ENCODE results near the gene SHISA6.

Gene SHISA6

DNA sequence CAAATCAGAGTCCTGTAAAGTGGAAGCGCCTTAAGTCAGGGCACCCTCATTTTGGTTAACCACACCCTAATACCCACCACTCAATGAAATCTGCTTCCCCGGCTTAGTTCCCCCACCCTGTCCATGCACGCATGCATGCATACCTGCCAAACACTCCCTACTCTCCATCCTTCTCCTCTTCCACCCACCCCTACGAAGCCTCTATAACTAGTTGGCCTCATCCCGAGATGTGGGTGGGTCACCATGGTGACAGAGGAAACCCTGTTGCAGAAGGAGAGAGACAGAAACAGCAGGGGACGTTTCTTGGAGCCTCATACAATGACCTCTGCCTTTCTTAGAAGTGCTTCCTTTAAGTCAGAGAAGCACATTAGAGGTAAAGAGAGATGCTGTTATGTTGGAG, 310.4 kb downstream of the SHISA6 start:
- no peak for TF ChIP-seq ZNF274 (IDR thresholded peaks at IDR 0.05; ENCODE audit: low read depth, low read length)
- H3K4me3 ChIP-seq (ENCODE audit: low read length) = no peak overlapping the region

DNA sequence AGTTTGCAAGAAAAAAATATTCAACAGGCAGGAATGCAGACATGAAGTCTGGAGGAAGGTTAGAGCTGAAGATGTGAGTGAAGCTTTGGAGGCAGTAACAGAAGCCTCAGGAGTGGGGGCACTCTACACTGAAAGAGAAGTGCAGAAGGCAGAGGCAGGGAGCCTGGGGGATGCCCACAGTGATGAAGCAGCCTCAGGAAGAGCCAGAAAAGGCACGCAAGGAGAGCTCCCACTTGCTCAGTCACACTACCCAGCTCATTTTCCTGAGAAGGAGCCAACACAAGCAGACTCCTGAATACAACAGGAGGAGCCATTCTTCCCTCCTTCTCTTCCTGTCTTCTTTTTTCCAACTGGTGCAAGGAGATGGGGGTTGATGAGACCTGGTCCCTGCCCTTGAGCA, 312.1 kb downstream of the SHISA6 start:
- no peak for TF ChIP-seq ZNF274 (IDR thresholded peaks at IDR 0.05; ENCODE audit: low read depth, low read length)
- H3K4me3 ChIP-seq (ENCODE audit: low read length) = no peak overlapping the region

DNA sequence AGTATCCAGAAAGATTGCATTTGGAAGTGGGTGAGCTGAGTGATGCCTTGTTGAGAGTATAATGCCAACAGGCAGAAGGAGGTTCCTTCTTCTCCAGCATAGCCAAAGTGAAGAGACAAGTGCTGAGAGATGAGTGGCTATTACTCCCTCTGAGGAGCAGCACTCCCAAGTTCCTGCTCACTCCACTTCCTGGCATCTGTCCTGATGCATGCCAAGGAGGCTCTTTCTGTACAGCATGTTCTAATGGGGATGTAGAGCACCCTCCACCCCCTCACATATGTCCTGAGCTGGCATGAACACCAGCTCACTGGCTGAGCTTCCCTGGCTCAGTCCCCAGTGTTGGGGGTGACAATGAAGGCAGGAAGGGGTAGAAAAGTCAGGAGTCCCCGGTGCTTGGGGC, 313.0 kb downstream of the SHISA6 start:
- no peak for TF ChIP-seq ZNF274 (IDR thresholded peaks at IDR 0.05; ENCODE audit: low read depth, low read length)
- H3K4me3 ChIP-seq (ENCODE audit: low read length) = no peak overlapping the region

DNA sequence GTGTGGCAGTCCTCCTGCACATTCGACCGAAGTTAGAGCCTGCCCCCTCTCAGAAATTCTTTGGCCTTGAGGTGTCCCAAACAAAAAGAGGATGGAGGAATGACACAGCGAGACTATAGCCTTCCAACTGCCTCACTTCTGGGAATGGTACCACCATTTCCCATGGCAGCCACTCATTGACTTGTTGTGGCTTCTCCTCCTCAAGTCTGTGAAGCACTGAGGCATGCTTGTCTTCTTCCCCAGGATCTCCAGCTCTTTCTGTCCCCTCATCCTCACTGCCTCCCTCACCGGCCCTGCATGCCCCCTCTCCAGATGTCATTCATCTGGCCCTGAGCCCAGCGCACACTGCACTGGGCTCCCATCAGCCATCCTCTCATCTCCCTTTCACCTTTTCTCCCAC, 313.5 kb downstream of the SHISA6 start:
- no peak overlapping the region for H3K4me3 ChIP-seq (ENCODE audit: low read length)
- no peak for TF ChIP-seq ZNF274 (IDR thresholded peaks at IDR 0.05; ENCODE audit: low read depth, low read length)

DNA sequence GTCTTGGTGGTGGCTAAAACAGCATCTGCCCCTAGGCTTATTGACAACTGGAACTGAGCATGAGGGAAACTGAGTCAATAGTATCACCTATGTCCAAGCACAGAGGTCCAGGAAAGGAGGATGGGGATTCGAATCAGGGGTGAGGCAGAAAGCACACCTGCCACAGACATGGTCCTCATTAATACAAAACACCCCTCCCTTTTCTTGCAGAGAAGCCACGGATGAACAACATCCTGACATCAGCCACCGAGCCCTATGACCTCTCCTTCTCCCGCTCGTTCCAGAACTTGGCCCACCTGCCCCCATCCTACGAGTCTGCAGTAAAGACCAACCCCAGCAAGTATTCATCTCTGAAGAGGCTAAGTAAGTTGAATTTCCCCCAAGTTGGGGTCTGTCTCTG, 314.5 kb downstream of the SHISA6 start:
- no peak overlapping the region for H3K4me3 ChIP-seq (ENCODE audit: low read length)
- no peak for TF ChIP-seq ZNF274 (IDR thresholded peaks at IDR 0.05; ENCODE audit: low read depth, low read length)

DNA sequence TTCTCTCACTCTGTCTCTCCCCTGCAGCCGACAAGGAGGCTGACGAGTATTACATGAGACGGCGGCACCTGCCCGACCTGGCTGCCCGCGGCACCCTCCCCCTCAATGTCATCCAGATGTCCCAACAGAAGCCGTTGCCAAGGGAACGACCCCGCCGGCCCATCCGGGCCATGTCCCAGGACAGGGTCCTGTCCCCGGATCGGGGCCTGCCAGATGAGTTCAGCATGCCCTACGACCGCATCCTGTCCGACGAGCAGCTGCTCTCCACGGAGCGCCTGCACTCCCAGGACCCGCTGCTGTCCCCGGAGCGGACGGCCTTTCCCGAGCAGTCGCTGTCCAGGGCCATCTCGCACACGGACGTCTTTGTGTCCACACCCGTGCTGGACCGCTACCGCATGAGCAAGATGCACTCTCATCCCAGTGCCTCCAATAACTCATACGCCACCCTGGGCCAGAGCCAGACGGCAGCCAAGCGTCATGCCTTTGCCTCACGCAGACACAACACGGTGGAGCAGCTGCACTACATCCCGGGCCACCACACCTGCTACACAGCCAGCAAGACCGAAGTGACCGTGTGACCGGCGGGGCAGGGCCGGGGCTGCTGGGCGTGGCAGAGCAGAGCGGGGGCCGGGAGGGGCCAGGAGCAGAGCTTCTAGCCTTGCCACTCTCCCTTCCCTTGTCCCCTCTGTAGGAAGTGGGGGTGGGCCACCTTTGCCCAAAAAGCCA, 316.9 kb downstream of the SHISA6 start:
- no peak overlapping the region for H3K4me3 ChIP-seq (ENCODE audit: low read length)
- no peak for TF ChIP-seq ZNF274 (IDR thresholded peaks at IDR 0.05; ENCODE audit: low read depth, low read length)

DNA sequence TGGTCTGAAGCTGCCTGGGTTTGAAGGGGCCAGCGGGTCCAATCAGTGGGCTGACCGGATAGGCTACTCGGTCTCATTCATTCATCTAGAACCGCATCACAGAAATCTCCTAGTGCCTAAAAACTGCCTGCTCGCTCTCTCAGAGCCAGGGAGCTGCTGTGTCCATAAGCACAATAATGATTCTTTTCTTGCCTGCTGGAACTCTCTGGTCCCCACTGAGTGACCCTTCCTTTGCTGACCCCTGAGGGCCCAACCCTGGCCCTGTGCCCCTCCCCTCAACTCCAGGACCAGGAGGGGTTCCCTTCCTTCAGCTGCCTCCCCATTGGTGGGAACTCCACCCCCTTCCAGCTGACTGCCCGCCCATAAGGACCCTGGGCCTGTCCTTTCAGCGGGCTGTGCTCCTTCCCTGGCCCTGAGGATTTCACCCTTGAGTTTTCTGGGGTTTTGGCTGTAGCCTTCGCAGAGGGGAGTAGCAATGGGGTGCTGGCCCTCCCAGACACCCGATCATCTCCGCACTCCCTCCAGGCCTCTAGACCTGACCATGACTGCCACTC, 317.7 kb downstream of the SHISA6 start:
- no peak for TF ChIP-seq ZNF274 (IDR thresholded peaks at IDR 0.05; ENCODE audit: low read depth, low read length)

DNA sequence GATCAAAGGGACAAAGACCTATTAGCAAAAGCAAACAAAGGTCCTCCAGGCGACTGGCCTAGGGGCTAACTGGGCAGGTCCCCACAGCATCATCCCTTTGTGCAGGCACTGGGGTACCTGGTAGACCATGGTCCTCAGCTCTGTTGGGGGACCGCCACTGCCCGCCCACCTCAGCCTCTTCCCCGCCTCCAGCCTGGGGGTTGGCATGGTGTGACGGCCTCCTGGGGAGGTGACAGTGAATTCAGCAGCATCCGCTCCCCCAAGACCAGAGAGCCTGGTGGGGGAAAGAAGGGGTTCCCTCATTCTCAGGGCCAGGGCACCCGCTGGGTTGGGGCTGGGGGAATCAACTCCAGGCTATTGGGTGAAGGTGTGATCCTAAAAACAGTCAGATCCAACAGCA, 318.6 kb downstream of the SHISA6 start:
- no peak for TF ChIP-seq ZNF274 (IDR thresholded peaks at IDR 0.05; ENCODE audit: low read depth, low read length)
- no peak overlapping the region for H3K4me3 ChIP-seq (ENCODE audit: low read length)

More for the DNA sequence above, 317.7 kb downstream of the SHISA6 start:
- no peak overlapping the region for H3K4me3 ChIP-seq (ENCODE audit: low read length)

DNA sequence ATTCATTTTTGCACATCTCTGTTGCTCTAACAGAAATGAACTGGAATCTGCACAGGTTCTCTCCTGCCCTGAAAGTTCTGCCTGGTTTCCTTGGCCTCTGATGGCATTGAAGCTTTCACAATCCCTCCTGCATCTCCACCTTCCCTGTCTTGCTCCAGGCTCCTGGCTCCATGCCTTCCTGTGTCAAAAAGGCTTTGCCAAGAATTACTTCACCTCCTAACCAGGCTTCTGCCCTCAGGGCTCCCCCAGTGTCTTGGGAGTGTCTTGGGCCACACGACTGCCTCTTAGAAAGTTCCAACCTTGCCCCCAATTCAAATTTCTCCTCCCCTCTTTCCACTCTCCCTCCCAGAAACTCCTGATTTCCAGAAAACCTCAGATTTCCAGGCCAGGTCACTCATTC, 320.3 kb downstream of the SHISA6 start:
- H3K4me3 ChIP-seq (ENCODE audit: low read length) = no peak overlapping the region
- TF ChIP-seq ZNF274 (IDR thresholded peaks at IDR 0.05; ENCODE audit: low read depth, low read length) = no peak

DNA sequence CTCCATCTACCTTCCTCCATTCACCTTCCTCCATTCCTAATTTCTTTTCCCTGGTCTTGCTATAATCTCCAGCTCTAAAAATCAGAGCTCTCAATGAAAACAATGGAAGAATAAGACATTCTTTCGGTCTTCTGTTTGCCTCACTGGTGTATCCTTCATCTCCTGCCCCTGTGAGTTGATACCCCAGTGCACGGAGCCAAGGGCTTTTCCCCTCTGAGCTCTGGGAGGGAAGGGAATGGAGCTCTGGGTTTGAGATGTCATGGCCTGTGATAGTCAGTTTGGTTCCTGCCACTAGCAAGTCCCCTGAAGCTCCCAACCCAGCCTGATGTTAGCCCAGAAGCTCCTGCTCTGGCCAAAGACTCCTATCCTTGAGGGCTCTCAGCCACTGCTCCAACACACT, 320.7 kb downstream of the SHISA6 start:
- no peak for TF ChIP-seq ZNF274 (IDR thresholded peaks at IDR 0.05; ENCODE audit: low read depth, low read length)
- no peak overlapping the region for H3K4me3 ChIP-seq (ENCODE audit: low read length)

DNA sequence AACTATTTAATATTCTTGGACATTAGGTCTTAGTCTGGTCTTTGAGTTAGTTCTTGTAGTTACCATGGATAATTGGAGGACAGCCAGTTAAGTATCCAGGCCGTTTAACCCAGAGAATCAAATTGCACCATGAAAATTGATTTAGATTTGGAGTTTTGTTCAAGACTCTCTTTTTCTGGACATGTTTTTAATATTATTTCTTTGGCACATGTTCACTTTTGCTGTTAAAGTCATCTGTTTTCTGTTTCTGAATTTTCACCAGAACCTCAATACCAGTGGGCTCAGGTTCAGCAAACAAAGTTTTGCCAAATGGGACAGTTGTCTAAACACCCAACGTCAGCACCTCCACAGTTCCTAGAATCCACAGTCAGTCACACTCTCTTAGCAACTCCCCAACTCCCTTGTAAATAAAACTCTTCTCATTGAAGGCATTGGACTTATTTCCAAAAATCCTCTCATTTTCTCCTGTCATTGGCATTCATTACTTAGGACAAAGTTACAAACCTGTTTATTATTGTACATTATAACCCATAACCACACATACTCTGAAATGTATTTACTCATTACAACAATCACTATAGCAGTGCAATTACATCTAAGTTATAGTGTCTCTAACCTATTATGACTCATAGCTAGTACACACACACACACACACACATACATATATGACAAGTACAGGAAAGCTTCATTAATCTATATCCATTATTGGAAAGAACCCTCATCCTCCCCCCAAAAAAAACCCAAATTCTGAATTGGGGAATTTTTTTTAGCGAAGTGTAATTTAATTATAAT, 323.8 kb downstream of the SHISA6 start:
- no peak for TF ChIP-seq ZNF274 (IDR thresholded peaks at IDR 0.05; ENCODE audit: low read depth, low read length)
- no peak overlapping the region for H3K4me3 ChIP-seq (ENCODE audit: low read length)

DNA sequence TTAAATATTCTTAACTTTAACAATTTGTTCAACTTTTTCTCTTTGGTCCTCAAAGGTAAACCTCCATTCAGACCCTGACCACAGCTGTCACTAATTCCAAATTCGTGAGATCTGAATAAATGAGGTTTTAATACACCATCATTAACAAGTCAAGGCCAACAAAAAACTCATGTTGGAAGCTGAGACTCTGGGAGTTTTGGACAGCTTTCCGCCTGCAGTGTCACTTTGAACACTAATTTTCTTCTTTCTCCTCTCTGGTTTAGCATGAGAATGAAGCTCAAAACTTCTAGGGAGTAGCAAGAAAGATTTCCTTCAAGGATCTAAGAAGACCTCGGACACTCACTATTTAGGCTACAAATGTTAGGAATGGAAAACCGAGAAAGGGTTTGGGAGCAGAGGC, 324.6 kb downstream of the SHISA6 start:
- TF ChIP-seq ZNF274 (IDR thresholded peaks at IDR 0.05; ENCODE audit: low read depth, low read length) = no peak
- H3K4me3 ChIP-seq (ENCODE audit: low read length) = no peak overlapping the region

DNA sequence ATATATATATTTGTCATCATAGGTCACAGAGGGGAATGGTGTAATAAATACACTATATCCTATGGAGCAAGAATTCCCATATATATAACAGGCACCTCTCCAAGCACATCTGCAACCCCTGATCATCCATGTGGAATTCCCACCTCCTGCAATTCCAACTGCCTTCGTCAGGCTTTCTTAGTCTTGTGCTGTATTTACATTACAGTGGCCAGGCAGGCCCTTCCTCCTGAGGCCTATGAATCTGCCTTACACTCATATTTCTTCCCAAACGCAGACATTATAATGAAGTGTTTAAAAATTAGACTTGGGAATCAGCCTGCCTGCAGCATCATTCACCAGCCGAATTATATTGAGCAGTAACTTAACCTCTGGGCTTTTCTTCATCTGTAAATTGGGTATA, 338.0 kb downstream of the SHISA6 start:
- no peak for TF ChIP-seq ZNF274 (IDR thresholded peaks at IDR 0.05; ENCODE audit: low read depth, low read length)
- no peak overlapping the region for H3K4me3 ChIP-seq (ENCODE audit: low read length)

DNA sequence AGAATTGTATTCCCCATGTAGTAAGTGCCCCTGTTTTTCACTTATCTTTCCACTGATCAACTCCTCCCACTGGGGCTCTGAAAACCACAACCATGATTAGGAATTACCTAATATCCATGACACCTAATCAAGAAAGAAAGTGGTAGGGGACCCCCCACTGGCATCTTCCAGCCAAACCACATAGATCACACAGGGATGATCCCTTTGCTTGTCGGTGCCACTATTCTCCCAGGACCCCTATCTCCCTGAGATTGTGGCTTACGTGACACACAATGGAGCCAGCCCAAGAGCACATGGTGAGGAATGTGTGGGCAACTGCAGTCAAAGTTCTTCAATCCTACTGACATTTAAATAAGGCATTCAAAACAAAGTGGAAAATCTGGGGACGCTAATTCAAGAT, 339.7 kb downstream of the SHISA6 start:
- H3K4me3 ChIP-seq (ENCODE audit: low read length) = no peak overlapping the region
- TF ChIP-seq ZNF274 (IDR thresholded peaks at IDR 0.05; ENCODE audit: low read depth, low read length) = no peak

DNA sequence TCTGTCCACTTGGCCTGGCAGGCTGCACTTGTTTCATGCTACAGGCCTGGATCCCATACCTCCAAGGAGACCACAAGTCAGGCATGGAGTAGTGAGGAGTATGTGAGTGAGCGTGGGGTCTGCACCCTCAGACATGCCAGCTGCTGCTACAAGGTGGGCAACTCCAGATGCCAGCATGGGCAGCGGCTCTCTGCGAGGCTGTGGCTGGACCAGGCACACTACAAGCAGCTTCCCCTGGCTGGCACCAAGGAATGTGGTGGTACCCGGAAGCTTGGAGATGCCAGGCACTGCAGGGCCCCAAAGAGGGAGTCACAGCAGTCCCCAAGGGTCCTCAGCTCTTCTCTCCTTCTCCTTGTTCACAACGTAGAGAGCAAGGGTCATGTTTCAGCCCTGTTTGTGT, 341.2 kb downstream of the SHISA6 start:
- H3K4me3 ChIP-seq (ENCODE audit: low read length) = no peak overlapping the region
- TF ChIP-seq ZNF274 (IDR thresholded peaks at IDR 0.05; ENCODE audit: low read depth, low read length) = no peak
